GM18858 (cell line): Measurements from ENCODE around the gene TXLNB.
"Not testable (repeated sequence)": the region's sequence is repeated elsewhere in the genome, so short reads cannot be mapped to it uniquely, and the experiment has no call there.

Experiments used
- ATAC-seq: cut with Tn5 transposase; IDR thresholded peaks from one replicate; pipeline ENCODE4 v1.9.1; 2021; ENCODE audit not compliant: unreplicated experiment

The TXLNB gene

GRCh38 chr6:139240161-139241010, 51.4 kb downstream of the TXLNB start:
- no peak for ATAC-seq

GRCh38 chr6:139239064-139239463, 52.7 kb downstream of the TXLNB start:
- ATAC-seq: no peak

- ATAC-seq: no peak
These were observed 55.7 kb downstream of the TXLNB start for GRCh38 chr6:139236105-139236504.

GRCh38 chr6:139235661-139236060, 56.1 kb downstream of the TXLNB start:
- ATAC-seq: no peak

GRCh38 chr6:139234193-139234592, 57.6 kb downstream of the TXLNB start:
- ATAC-seq: not testable (repeated sequence)

GRCh38 chr6:139231206-139231605, 60.6 kb downstream of the TXLNB start:
- ATAC-seq: no peak

GRCh38 chr6:139230391-139230840, 61.4 kb downstream of the TXLNB start:
- no peak for ATAC-seq

- not testable (repeated sequence) for ATAC-seq
These were observed 63.4 kb downstream of the TXLNB start for GRCh38 chr6:139228387-139228786.

- no peak for ATAC-seq
These were observed 72.1 kb downstream of the TXLNB start for GRCh38 chr6:139219746-139220145.

GRCh38 chr6:139219271-139219729, 72.5 kb downstream of the TXLNB start:
- ATAC-seq: peak; percentile 100

- ATAC-seq: not testable (repeated sequence)
These were observed 79.3 kb downstream of the TXLNB start for GRCh38 chr6:139212460-139212859.

- ATAC-seq: not testable (repeated sequence)
These were observed 81.0 kb downstream of the TXLNB start for GRCh38 chr6:139210766-139211165.

GRCh38 chr6:139205843-139206242, 86.0 kb downstream of the TXLNB start:
- no peak for ATAC-seq

- ATAC-seq: no peak
These were observed 86.8 kb downstream of the TXLNB start for GRCh38 chr6:139204978-139205377.

GRCh38 chr6:139201378-139201777, 90.4 kb downstream of the TXLNB start:
- ATAC-seq: no peak

GRCh38 chr6:139198529-139199288, 93.1 kb downstream of the TXLNB start:
- no peak for ATAC-seq

- ATAC-seq: no peak
These were observed 97.1 kb downstream of the TXLNB start for GRCh38 chr6:139194740-139195139.
